Activated CD8-positive, alpha-beta memory T cell treated with anti-CD3 and anti-CD28 coated beads, Interleukin-2, amount 50 U/mL, for 1 hour (primary cell): Measurements from ENCODE around the gene TMEM51.

Experiments
- DNase-seq: peaks from one replicate; pipeline ENCODE4 v3.0.0-alpha.2; 2020; ENCODE audit errors: extremely low read depth

TMEM51 gene

DNA sequence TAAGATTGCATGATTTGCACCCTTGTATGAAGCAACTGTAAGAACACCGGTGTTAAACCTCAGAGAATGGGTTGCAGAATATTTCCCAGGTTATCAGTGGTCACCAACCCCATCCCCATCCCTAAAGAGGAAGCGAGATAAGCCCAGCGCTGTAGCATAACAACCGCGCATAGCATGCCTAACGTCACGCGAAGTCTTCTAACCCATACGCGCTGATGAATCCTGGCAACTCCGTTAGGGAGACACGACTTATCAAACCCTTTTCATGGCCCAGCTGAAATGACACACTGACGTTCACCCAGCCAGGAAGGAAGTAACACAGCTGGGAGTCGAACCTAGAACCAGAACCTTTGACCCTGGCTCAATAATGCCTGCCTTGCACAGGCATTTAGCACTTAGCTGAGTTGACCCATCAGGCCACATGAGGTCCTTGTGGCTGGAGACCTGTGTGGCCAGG lies 24.2 kb downstream of the TMEM51 start:
- no peak for DNase-seq

DNA sequence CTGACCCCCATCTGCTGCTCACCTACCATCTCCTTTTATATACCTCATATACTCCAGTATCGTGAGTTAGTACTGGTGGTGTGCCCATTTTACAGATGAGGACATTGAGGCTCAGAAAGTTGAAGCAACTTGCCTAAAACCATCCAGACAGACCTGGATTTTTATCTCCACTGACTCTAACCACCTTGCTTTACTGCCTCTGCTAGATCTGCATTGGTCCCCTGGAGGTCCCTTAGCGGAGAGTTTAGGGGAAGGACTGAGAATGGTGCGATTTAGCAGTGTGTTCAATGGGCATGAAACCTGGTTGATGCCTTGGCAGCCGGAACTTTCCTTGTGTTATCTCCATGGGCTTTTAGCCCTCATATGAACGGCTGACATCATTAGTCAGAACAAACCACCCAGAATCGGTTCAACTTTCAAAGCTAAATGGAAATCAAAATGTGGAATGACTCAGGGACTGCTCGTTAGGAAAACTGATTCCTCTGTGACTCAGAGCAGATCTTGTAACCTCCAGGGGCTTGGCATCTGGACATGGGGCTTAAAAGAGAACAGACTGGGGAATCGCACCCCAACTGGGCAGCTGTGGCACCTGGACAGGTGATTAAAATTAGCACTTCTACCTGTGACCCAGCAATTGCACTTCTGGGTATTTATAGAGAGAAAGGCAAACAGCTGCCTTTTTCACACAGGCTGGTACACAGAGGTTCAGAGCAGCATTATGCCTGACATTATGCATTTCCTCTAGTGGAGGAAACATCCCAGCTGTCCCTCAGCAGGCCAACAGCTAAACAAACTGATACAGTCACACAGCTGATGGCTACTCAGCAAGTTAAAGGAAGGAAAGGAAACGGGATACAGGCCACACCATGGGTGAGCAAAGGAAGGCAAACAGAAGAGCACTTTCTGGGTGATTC lies 25.3 kb downstream of the TMEM51 start:
- DNase-seq, result no peak

DNA sequence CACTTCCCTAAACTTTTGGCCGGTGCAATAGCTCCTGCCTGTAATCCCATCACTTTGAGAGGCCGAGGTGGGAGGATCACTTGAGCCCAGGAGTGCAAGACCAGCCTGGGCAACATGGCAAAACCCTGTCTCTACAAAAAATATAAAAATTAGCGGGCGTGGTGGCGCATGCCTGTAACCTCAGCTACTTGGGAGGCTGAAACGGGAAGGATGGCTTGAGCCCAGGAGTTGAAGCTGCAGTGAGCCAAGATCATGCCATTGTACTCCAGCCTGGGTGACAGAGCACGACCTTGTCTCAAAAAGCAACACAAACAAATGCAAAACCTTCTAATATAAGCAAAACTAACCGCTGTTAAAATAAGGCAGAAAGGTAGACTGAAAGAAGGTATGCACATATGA lies 25.9 kb downstream of the TMEM51 start:
- DNase-seq, result no peak

DNA sequence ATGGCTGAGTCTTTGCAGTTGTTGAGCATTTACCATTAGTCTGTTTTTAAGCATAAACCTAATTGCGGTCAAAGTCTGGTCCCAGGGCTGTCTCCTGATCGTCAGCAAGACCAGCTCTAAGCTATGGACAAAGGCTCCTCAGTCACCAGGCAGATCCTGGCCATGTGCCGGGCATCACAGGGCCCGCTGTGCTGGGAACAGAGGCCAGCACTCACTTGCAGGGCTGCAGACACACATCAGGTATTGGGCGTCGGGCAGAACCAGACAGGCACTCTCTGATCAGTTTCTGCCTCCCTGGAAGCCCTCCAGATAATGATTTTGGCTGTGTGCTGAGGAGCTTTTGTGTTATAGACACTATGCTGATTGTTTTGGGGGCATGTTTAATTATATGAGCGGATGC lies 26.6 kb downstream of the TMEM51 start:
- no peak for DNase-seq

DNA sequence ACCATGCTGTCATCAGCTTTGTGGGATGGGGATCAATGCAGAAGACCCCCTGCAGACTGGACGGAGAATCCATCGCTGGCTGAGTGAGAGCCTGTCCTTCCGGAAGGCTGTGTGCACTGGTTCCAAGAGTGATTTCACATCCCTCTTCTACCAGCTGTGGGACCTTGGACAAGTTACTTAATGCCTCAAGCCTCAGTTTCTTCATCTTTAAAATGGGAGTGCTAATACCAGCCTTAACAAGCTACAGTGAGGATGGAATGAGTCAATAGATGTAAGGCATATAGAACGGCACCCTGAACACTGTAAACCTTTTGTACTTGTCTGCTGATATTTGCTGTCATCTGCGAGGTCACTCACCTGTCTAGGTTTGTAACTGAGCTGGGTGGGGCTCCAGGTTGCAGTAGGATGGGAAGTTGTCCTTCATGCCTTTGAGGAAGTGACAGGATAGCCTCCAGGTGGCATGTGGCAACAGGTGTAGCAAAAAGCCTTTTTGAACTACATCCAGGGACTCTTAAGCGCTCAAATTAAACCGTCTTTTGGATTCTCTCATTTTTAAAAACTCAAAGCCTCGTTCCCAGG lies 27.5 kb downstream of the TMEM51 start:
- DNase-seq, result no peak

DNA sequence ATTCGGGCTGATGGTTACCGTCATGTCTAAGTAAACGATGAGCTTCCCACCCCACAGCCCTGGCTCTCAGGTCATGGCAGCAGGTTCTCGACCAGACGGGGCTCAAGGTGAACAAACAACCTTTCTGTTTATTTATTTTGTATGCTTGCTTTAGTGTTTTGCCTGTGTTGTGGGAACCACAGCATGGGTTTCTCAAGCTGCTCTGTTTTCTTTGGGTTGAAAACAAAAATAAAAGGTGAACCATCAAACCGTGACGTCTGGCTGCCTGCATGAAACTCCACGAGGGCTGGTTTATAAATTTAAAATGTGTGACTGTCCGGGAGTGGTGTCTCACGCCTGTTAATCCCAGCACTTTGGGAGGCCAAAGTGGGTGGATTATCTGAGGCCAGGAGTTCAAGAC lies 28.0 kb downstream of the TMEM51 start:
- DNase-seq, result no peak

DNA sequence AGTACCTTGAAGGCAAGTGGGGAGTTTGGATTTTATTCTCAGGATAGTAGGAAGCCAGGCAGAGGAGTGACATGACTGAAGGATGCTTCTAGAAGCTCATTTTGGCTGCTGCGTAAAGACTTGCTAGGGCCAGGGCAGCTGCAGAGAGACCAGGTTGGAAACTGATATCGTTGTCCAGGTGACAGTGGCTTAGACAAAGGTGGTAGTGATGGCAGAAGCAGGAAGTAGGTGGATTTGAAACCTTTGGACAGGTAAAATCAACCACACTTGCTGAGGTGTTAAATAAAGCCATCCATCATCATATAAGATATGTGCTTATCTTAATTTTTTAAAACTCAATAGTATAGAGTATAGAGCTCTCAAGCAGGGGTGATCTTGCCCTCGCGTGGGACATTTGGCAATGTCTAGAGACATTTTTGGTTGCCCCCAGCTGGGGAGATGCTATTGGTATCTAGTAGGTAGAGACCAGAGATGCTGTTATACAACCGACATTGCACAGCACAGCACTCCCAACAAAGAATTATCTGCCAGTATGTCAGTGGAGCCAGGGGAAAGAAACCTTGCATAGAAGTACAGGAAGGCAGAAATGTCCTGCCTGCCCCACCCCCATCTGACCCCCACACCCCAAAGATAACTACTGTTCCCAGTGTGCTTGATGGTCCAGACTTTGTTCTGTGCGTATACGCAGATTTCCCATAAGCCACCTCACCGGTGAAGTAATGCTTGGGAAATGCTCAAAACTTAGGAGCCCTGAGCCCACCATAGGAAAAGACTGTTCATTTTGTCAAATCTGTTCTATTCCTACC lies 31.1 kb downstream of the TMEM51 start:
- DNase-seq, result no peak

DNA sequence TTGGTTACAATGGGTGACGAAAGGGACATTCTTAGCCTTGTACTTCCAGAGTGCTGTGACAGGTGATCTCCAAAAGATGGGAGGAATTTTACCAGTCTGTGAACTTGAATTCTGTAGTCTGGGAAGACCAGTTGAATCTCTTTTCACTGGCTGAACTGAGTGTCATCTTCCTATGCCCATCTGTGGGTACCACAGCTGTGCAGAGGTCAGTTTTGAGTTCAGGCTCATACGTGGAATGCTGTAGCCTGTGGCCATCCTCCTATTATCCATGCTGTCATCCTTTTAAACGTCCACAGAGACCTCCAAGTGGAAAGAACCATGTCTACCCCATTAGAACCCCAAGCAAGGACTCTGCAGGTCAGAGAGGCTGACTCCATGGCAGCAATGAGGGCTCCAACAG lies 32.1 kb downstream of the TMEM51 start:
- DNase-seq, result no peak

DNA sequence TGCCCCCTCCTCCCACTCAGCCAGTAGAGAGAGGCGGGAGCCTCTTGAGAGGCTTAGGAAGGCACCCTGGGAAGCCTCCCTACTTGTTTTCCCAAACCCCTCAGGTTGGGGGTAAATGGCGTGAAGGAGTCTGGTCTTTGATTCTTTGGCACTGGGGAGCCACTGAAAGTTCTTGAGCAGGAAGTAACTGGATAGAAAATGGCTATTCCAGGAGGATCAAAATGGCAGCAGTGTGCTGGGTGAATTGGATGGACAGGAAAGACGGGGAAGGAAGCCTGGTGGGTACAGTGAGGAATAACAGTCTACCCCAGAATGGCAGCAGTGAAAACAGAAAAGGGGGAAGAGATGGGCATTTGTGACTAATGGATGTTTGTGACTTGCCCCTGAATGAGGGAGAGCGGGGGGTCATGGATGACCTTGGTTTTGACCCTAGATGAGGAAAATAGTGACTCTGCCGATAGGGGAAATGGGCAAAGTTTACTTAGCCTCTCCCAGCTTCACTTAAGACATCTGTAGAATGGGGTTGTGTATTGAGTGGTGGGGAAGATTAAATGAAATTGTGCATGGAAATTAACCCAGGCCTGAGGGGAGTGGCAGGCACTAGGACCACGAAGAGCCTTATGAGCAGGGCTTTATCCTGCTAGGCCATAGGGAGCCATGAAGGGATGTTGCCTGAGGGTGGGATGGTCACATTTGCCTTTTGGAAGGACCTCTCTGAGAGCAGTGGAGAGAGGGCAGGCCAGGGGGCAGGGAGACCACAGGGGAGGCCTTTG lies 32.7 kb downstream of the TMEM51 start:
- no peak for DNase-seq

DNA sequence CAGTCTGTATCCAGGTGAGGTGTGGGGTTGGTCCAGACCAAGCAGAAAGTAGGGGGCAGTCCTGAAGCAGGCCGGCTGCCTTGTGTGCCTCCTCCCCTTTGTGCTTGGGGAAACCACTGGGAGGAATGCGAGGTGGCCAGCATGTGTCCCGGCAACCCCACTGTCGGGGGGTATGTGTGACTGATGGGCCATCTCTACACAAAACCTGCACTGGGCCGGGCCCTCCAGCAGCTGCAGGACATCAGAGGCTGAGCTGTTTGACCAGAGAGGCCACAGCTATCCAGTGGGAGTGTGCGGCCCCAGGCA lies 33.3 kb downstream of the TMEM51 start:
- DNase-seq, result no peak

DNA sequence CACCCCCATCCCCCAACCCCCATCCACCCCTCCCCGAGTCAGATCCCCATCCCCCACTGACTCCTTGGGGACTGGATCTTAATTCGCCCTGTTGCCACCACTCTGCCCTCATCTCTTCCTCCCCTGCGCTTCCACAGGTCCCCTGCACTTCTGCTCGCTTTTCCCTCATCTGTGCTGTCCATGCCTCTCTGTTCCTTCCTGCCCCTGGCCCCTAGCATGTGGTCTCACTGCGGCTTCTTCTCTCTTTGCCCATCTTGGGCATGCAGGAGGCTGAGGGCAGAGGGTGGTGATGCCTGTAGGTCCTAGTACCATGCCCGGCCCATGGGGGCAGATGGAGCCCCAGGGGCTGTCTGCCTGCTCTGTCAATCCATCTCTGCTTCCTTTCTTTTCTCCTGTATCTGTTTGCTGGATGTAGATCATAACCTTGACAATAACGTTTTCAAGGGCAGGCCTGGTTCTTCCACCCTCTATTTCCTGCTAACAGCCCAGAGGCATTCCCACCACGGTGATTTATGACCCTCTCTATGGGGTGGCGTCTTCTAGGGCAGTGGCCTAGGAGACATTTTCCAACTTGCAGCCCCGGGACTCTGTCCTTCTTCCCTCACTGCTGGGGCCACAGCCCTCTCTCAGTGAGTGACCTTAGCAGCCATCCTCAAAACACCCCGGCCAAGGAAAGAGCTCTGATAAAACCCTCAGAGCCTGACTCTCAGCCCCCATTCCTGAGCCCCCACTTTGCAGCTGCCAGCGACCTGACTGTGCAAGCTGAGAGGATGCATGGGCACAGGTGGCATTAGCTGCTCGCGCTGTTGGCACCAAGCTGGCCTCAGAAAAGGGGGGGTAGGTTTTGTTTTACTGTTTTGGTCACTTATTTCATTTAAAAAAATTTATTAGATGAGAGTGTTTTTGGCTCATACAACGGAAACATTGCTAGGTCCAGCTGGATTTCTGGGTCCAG lies 33.9 kb downstream of the TMEM51 start:
- DNase-seq, result no peak

DNA sequence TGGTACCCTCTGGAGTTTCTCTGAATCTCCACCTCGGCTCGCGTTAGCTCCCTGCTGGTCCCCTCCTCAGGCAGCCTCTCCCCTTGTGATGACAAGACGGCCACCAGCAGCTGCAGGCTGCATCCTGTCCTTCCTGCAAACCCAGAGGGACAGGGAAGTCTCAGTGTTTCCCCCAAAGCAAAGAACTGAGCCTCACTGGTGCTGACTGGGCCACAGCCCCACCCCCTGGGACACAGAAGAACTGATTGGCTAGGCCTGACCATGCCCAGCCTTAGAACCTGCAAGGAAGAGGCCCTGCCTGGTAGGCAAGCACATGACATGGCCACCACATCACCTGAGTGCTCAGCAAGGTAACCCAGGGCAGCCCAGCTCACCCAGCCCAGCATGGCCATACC lies 34.6 kb downstream of the TMEM51 start:
- DNase-seq, result no peak

DNA sequence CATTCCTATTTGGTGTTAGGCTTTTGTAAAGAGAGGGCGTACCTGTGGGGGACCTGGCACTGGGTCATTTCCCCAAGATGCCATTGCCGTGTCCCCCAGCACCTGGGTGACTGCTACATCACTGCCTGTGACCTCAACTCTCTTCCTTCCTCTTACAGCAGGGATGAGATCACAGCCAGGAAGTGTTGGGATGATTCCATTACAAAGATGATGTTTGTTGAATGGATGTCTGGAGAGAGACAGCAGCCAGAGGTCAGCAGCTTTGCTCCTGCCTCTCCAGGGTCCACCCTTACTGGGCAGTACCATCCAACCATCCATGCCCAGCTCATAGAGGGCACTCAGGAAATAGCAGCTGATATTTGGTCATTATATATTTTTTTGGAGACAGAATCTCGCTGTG lies 35.1 kb downstream of the TMEM51 start:
- DNase-seq, result no peak

DNA sequence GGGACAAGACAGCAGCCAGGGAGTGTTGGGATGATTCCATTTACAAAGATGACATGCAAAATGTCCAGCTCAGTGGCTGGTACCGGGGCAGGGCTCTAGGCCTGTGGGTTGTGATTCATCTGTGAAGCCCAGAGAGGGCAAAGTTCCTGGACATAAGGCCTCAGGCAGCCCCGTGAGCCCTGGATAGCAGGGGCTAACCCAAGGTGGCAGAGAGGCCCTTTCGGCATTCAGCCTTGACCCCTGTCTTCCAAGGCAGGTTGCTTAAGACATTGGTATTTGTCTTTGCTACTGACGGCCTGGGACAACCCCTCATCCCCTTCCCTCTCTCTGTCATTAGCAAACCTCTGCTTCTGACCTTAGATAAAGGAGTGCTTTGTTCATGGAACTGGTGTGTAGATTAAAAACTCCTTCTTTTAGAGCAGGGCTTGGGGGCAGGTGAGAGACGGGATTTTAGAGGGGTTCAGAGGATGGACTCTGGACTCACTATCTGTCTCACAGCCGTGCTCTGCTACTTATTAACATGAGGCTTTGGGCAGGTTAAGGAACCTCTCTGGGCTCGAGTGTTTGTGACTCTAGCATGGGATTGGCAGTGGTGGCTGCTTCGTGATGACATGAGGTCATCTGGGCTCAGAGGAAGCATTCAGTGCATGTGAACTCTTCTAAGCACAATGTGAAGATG lies 36.3 kb downstream of the TMEM51 start:
- no peak for DNase-seq

DNA sequence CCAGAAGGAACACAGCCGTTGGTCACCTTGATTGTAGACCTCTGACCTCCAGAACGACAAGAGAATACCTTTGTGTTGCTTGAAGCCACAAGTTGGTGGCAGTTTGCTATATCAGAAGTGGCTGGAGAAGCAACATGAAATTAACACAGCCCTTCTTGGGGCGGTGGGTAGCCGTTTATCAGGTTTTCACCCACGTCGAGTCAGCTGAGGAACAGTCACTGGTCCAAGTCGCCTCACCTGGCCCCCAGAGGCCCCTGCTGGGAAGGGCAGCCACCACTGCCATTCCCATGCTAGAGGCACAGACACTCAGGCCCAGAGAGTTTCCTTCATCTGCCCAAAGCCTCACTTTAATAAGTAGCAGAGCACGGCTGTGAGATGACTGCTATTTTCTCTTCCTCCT lies 37.7 kb downstream of the TMEM51 start:
- DNase-seq, result no peak

DNA sequence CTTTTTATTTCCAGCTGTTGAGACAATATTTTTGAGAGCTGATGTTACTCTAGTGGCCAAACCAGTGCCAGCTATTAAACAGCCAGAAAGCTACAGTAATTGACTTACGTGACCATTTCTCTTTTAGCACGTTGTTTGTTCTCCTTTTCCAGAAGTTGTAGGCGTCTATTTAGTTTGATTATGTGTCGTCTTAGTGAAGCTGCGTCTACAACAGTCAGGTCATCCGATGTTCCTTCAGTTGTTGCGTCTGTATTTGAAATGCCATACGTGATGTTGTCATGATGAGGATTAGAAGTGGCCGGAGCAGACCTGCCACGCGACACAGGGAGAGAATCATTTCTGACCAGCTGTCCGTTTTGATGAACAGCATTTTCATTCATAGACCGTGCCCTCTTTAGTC lies 38.2 kb downstream of the TMEM51 start:
- DNase-seq, result no peak

DNA sequence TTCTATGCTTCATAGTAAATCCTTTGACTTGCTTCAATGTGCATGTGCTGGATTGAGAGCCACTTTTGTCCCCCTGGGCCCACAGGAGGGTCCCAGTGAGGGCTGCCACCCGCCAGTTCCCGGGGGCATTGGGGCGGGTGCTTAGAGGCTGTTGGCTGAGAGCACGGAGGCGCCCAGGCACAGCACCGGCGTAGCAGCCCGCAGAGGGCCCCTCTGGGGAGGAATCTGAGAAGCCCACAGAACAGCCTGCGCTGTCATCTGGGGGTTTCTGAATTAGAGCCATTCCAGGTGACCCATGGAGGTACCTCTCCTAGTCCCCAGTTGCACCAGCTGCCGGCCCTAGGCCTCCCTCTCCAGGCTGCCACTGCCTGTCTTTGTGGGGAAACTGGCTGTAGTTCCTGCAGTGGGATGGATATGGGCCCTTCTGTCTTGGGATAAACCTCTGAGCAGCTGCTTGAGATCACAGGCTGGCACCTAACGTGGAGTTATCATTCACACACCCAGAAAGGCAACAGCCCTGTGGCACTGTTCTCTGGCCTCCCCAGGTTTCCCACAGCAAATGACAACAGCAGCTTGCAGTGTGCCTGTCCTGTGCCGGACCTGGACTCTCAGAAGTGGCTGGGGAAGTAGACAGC lies 39.5 kb downstream of the TMEM51 start:
- no peak for DNase-seq

DNA sequence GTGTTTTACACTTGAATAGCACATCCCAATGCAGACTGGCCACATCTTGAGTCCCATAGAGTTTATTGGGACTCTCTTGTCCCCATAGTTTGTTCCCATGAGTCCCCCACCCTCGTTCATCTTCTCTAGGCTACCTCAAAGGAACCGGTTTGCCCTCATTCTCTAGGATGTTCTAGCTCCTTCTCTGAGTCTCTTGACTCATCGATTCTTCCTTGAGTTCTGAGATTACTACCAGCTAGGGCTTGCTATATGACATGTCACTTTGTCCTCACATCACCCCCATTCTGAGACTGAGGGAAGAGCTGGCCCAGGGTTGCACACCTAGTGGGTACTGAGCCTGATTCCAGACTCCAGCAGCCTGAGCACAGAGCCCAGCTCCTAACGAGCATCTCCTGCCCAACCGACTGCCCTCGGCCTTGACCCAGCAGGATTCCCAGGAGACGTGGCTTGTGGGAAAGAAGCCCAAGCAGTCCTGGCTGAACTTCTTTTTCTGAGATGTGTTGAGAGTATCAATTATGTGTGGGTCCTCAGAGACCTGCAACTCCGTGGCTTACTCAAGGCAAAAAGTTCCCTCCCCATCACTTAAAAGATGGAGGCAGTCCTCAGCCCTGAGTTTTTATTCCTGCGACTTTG lies 42.0 kb downstream of the TMEM51 start:
- DNase-seq, result no peak

DNA sequence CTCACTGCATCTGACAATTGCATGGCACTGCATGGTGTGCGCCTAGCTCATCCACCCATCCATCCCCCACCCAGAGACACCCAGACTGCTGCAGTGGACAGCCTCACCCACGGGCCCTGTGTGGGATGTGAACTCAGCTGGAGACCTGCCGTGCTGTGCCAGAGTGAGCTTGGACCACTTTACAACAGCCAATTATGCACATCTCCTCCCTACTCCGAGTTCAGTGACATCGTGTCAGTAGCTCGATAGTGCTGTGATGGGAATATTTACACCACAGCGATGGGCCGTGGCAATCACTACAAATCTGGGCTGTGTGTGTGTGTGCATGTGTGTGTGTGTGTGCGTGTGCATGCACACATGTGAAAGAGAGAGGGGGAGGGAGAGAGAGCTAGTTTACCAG lies 42.5 kb downstream of the TMEM51 start:
- DNase-seq, result no peak
